DND-41 (cell line): ENCODE measurements around the gene GGT1.
"Not testable (repeated sequence)": the region's sequence is repeated elsewhere in the genome, so short reads cannot be mapped to it uniquely, and the experiment has no call there.

Experiments
- CTCF ChIP-seq: IDR thresholded peaks from 2 replicates; pipeline ENCODE4 v1.5.1; 2012; ENCODE audit warnings: borderline replicate concordance, low read length, moderate library complexity, mild to moderate bottlenecking; ENCODE audit not compliant: poor library complexity, severe bottlenecking; ENCODE audit errors: extremely low read depth
- EZH2 ChIP-seq: IDR thresholded peaks from 3 replicates; pipeline ENCODE4 v1.6.1; 2012; ENCODE audit warnings: borderline replicate concordance, low read depth, mild to moderate bottlenecking, moderate library complexity, low read length, inconsistent platforms; ENCODE audit not compliant: severe bottlenecking

- TF ChIP-seq EZH2, CTCF: not testable (repeated sequence)
Measured at GRCh38 chr22:24644409-24644808, 41.4 kb downstream of the GGT1 start.
